HG03558 (cell line): ENCODE data around the gene CHERP.
"Not testable (repeated sequence)": the region's sequence is repeated elsewhere in the genome, so short reads cannot be mapped to it uniquely, and the experiment has no call there.

Experiments
- ATAC-seq: cut with Tn5 transposase; IDR thresholded peaks from one replicate; pipeline ENCODE4 v1.9.1; 2021; ENCODE audit warnings: moderate number of reproducible peaks; ENCODE audit not compliant: unreplicated experiment; ENCODE audit errors: extremely low read depth

The CHERP gene

DNA sequence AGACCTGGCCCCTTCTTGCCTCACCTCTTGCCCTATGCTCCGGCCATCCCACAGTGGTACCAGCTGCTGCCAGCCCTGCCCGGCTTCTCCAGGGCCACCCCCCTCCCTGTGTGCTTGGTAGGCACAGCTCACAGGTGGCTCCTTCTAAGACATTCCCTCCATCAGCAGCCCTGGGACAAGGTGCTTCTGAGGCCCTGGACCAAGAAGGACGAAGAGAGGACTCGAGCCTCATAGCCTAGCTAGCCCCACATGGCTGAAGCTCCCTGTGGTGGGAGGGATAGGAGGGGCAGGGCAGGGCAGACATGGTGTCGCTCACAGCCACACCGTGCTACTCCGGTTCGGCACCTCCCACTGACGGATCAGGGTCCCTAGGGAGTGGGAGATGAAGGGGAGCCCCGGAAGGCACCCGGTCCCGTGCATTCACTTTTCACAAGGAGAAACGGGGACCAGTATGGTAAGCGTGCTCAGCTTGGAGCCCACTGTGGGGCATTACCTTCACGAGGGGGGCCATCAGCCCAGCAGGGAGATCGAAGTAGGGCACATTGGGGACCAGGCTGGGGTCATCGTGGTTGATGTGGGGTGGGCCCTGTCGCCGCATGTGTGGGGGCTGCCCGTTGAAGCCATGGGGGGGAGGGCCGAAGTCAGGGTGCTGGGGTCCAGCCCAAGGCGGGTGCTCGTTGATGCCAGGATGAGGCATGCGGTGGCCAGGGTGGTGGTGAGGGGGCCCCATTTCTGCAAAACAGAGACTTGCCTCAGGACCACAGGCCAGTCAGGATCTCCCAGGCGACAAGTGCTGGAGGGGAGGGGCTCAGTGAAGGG, 19.5 kb downstream of the CHERP start:
- no peak for ATAC-seq

DNA sequence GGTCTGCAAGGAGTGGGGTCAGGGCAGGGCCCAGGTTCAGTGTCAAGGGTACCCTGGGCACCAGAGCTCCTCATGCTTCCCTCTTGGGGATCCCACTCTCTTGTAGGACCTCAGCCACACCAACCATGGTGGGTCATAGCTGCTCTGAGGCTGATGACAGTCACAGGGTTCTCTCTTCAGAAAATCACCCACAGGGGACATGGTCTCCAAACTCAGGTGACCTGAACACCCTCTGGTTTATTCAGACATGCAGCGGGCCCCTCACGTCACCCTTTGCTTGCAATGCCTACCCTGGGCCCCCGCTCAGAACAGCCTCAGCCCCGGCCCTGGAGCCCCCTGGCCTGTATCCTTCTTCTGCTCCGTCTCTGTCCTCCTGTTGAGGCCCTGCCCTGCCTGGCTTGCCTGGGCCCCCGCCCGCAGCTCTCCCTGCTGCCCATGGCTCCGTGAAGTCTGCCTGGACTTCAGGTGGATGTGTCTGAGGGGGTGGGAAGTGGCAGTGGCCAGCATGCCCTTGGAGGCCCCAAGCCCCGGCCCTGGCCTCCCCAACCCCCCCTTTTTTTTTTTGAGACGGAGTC, 20.4 kb downstream of the CHERP start:
- ATAC-seq, result no peak

DNA sequence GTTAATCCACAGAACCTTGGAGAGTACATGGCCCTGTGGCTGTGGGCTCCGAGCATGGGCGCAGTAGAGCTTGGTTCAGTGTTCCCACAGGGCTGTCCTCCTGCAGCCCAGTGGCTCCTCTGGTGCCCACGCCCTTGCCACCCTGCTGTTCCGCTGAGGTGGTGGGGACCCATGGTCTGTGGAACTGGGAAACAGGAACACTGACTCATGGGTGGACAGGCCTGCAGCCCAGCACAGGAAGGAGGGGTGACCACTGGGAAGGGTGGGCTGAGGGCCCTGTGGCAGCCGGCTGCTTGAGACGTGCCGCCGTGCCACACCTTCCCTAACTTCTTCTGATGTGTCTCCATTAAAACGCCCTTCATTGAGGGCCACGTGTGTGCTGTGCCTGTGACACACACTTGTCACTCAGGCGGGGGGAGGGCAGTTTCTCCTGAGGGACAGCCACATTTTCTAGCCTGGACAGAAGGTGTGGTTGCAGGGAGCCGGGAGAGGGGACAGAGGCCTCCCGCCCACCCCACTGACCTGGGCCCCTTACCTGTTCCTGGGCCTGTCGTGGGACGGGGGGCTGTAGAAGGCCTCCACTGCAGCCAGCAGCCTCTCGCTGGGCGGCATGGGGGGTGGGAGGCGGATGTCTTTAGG, 21.1 kb downstream of the CHERP start:
- no peak for ATAC-seq

DNA sequence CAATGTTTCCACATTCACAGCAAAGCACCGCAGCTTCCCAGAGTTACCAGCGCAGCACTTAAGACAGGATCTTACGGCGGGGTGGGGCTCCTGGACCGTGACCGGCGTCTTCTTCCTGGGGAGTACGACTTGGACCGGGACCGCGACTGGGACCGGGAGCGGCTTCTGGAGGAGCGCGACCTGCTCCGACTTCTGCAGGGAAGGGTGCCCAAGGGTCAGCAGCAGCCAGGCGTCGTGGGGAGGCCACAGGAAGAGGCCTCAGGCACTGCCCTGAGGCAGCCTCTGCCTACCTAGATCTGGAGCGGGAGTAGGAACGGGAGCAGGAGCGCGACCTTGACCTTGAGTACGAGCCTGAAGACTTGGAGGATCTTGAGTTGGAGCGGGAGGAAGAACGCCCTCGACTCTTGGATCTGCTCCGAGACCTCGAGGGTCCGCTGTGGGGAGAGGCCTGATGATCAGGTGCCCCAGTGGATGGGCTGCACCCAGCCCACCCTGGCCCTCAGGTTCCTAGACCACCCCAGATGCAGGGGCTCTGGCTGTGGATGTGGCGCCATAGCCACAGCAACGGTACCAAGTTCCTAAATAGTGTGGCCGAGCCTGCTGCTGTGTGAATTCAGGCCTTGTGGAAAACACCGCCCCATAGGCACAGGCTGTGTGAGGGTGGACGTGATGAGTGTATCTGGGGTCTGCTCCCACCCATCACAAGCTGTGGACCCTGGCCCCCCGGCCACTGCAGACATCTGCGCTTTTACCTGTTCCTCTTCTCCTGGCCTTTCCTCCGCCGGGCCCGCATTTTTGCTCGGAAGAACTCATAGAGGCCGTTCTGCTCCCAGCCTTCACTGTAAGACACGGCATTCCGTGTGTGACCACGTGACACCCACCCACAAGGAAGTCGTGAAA, 21.9 kb downstream of the CHERP start:
- no peak for ATAC-seq

DNA sequence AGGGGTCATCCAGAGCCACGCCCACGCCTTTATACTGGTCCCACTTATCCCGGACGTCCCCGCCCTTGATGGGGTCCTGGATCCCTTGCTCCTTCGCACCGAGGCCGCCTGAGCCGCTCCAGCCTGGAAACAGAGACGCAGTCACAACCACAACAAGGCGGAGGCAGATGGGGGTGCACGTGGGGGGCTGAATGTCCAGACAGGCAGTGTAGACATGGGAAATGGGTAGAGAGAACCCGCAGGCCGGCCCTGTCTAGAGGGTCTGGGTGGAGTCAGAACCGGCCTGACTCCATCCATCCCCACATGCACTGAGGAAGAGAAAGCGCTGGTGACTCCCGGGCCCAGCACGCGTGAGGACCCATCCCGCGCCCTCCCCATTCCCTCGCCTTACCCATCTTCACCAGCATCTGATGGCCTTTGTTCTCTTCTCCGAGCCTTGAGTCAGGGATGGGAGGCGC, 23.0 kb downstream of the CHERP start:
- ATAC-seq, result no peak

DNA sequence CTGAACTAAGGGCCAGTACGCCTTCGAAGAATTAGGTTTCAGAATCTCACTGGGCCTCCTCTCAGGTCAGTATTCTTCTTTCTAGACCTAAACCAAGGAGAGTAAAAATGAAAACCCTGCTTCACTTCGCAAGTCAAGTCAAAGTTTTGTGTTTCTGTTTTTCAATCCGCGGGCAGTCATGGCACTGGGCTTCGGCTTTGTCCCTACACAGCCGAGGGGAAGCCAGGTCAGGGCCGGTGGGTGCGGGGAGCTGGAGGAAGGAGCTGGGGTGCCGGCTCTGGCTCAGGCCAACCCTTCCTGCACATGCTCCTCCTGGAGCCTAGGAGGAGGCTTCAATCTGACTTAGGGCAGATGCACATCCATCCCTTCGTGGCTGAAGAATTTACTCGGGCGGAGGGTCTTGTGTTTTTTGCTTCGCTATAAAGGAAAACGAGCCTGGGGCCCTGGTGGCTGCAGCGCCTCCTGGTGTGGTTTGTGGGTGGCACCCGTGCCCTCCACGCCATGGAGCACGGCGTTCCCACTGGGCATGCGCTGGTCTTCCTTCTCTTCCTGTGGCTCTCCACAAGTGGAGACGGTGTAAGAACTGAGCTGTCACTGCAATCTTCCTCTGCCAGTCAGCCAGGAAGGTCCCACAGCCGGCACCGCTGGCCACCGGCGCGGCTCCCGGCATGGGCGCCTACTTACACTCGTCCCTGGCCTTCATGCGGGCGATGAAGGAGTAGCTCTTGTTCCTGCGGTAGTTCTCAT, 23.6 kb downstream of the CHERP start:
- ATAC-seq, result no peak

DNA sequence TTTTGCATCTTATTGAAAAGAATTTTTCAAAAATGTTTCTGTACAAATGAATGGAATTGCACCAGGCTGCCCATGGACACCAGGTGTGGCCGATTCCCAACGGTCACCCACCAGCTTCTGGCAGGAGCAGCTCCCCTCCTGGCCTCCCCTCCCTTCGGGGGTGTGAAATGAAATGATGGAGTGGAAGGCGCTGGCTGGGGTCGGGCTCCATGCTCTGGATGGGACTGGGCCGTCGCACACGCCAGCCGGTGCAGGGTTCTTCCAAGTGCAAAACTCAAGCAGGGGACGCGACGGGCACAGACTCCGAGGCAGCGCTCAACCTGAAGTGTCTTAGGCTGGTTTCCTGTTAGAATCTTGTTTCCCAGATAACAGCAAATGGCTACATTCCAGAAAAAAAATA, 24.2 kb downstream of the CHERP start:
- ATAC-seq, result no peak

DNA sequence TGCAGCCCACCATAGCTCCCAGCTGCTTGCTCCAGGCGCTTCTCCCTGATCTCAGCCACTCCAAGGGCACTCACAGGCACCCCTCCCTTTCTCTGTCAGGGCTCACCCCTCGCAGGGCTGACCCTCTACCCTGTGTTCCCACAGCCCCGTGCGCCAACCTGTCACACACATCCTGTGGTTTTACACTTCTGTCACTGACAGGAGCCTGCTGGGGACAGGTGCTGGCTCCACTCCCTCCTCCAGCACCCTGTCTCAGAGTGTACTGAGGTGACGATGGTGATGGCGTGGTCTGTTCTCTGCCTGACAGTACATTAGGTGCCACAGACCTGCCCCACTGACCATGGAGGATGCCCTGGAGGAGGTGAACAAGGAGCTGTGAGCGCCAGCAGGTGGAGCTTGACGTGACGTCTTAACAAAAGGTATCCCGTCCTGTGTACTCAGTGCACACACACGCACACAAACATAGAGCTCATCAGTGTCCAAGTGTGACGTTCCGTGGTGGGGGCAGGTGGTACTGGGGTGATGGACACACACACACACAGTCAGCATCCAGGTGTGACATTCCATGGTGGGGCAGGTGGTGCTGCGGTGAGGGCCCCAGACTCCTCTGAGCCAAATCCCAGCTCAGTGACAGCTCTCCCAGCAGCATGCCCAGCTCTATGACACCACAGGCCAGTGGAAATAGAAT, 25.2 kb downstream of the CHERP start:
- ATAC-seq, result no peak

DNA sequence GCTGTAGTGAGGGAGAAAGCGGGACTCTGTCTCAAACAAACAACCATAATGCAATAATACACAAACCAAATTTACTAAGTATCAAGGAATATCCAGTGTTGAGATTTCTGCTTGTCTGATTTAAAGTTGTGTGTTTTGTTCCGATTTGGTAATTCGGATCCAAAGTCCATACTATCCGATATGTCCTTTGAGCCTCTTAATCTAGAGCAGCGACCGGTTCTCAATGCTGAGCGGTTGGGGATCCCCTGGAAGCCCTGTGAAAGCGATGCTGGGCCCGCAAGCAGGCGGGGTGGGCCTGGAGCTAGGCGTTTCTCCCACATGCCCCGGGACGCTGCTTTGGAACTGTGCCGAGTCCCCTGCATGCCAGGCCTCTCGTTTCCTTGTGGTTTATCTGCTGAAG, 25.9 kb downstream of the CHERP start:
- ATAC-seq, result no peak

DNA sequence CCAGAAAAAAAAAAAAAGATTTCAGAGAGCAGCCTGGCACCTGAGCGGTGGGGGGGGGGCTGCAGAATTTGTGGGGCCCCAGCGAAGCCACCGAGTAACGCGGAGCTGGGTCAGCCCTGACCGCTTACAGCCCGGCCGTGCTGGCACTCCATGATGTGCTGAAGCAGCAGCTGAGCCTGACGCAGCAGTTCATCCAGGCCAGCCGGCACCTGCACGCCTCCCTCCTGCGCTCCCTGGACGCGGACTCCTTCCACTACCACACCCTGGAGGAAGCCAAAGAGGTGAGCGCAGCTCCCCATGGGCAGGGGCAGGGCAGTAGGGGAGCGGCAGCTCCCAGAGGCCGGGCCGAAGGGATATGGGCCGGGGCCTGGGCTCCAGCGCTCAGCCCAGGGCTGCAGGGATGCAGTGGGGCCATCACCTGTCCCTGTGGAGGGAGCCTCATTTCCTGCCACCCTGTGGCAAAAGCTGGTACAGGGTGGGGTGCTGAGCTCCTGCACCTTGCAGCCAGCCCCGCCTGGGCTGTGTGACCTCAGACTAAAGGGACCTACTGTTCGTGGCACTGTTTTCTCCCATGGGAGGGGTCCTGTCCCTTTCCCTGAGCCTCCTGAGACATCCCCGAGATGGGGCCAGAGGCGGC, 27.7 kb downstream of the CHERP start:
- ATAC-seq, result no peak

DNA sequence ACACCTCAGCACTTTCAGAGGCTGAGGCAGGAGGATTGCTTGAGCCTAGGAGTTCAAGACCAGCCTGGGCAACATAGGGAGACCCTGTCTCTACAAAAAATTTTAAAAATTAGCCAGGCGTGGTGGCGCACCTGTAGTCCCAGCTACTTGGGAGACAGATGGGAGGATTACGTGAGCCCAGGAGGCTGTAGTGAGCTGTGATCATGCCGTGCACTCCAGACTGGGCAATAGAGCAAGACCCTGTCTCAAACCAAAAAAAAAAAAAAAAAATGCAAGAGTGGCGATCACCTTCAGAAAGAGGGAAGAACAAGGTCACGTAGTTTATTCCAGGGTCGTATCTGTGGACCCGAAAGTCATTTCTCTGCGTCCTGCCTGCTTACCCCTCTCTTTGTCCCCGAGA, 29.6 kb downstream of the CHERP start:
- not testable (repeated sequence) for ATAC-seq

DNA sequence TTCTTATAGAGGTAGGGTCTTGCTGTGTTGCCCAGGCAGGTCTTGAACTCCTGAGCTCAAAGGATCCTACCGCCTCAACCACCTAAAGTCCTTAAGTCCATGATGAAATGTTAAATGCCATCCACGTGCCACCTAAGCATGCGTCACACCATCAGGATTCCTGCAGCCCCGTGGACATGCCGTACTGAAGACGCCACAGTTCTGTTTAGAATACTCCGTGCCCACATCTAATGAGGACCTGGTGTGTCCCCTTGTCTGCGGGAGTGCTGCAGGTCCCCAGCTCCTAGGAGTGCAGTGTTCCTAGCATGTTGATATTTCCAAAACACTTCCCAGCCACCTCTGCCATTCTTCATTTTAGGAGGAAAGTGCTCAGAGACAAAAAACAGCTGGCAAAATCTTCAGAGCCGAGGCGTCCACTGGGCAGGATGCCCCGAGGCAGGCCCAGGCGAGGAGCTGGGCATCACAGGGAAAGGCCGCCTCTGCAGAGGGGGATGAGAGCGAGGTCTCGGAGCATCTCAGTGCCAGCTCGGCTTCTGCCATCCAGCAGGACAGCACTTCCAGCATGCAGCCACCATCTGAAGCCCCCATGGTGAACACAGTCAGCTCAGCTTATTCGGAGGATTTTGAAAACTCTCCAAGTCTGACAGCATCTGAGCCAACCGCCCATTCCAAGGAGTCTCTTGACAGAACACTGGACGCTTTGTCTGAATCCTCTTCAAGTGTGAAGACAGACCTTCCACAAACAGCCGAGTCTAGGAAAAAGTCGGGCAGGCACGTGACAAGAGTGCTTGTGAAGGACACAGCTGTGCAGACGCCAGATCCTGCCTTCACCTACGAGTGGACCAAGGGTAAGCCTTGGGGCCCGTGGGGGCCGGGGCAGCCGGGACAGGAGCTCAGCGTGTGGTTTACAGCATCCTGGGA, 32.8 kb downstream of the CHERP start:
- no peak for ATAC-seq

DNA sequence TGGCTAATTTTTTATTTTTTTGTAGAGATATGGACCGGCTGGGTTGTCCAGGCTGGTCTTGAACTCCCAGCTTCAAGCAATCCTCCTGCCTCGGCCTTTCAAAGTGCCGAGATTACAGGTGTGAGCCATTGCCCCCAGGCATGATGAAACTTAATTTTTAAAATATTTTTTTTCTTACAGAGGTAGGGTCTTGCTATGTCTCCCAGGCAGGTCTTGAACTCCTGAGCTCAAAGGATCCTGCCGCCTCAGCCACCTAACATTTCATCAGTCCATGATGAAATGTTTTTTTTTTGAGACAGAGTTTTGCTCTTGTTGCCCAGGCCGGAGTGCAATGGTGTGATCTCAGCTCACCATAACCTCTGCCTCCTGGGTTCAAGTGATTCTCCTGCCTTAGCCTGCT, 33.7 kb downstream of the CHERP start:
- ATAC-seq, result no peak

DNA sequence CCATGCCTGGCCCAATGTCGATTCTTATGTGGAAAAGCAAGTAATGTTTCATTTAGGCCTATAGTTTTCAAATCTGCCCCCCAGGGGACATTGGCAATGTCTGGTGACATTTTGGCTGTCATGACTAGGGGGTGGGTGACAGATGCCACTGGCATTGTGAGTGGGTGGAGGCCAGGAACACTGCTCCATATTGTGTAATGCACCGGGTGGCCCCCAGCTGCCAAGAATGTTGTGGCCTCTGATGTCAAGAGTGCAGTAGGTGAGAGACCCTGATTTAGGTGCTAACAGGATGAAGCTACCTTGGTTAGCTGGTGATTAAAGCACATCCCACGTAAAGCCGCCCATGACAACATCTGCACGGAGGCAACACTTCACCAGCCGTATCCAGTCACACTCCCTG, 35.3 kb downstream of the CHERP start:
- ATAC-seq, result no peak

DNA sequence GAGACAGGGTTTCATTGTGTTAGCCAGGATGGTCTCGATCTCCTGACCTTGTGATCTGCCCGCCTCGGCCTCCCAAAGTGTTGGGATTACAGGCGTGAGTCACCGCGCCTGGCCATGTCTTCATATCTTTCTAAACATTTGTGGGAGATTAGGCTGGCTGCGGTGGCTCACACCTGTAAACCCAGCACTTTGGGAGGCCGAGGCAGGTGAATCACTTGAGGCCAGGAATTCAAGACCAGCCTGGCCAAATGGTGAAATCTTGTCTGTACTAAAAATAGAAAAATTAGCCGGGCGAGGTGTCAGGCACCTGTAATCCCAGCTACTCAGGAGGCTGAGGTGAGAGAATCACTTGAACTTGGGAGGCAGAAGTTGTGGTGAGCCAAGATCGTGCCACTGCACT, 36.1 kb downstream of the CHERP start:
- not testable (repeated sequence) for ATAC-seq

DNA sequence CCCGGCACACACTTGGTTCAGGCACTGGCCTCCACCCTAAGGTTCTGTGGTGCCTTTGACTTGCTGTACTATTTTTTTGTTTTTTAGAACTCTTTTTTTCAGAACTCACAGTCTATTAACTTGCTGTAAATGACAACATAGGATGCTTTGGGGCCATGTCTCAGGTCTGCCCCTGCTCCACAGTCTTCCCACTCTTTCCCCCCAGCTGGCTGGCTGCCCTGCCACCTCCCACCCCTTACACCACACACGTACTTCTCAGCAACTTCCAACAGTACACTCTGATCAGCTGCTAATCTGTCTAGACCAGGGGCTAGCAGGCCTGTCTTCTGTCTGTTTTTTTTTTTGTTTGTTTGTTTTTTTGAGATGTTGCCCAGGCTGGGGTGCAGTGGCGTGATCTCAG, 38.0 kb downstream of the CHERP start:
- no peak for ATAC-seq

DNA sequence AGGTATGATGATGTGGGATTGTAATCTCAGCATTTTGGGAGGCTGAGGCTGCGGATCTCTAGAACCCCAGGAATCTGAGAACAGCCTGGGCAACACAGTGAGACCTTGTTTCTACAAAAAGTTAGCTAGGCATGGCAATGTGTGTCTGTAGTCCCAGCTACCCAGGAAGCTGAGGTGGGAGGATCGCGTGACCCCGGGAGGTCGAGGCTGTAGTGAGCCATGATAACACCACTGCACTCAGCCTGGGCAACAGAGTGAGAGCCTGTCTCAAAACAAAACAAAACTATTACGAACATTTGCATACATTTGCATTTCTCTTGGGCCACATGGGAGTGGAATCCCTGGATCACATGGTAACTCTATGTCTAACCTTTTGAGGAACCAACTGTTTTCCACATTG, 44.4 kb downstream of the CHERP start:
- no peak for ATAC-seq

DNA sequence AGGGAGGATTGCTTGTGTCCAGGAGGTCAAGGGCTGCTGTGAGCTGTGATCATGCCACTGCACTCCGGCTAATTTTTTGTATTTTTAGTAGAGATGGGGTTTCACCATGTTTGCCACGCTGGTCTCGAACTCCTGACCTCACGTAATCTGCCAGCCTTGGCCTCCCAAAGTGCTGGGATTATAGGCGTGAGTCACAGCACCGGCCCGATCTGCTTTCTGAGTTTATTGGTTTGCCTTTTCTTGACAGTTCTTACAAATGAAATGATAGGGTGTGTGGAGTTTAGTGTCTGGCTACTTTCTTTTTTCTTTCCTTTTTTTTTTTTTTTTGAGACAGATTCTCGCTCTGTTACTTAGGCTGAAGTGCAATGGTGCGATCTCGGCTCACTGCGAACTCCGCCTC, 45.2 kb downstream of the CHERP start:
- no peak for ATAC-seq
